ENCODE data around the gene ABL2.

The ABL2 gene

GRCh38 chr1:179129702-179130473, 99.6 kb downstream of the ABL2 start:
- no peak overlapping the region for H3K4me3 ChIP-seq (ENCODE audit: low read depth, low read length)
- no peak for TF ChIP-seq CTCF (IDR thresholded peaks at IDR 0.05; ENCODE audit: low read depth, low read length)

- no peak for TF ChIP-seq CTCF (IDR thresholded peaks at IDR 0.05; ENCODE audit: low read depth, low read length)
- H3K4me3 ChIP-seq (ENCODE audit: low read depth, low read length), result no peak overlapping the region
Observed at GRCh38 chr1:179128520-179128919, 101.0 kb downstream of the ABL2 start.

GRCh38 chr1:179127163-179127895, 102.1 kb downstream of the ABL2 start:
- TF ChIP-seq CTCF (IDR thresholded peaks at IDR 0.05; ENCODE audit: low read depth, low read length), result no peak
- H3K4me3 ChIP-seq (ENCODE audit: low read depth, low read length), result no peak overlapping the region

GRCh38 chr1:179126338-179127060, 103.0 kb downstream of the ABL2 start:
- TF ChIP-seq CTCF (IDR thresholded peaks at IDR 0.05; ENCODE audit: low read depth, low read length), result no peak
- H3K4me3 ChIP-seq (ENCODE audit: low read depth, low read length), result no peak overlapping the region

- H3K4me3 ChIP-seq (ENCODE audit: low read depth, low read length), result no peak overlapping the region
- TF ChIP-seq CTCF (IDR thresholded peaks at IDR 0.05; ENCODE audit: low read depth, low read length), result no peak
Observed at GRCh38 chr1:179124873-179125272, 104.6 kb downstream of the ABL2 start.

GRCh38 chr1:179121159-179121938, 108.1 kb downstream of the ABL2 start:
- H3K4me3 ChIP-seq (ENCODE audit: low read depth, low read length), result no peak overlapping the region

More at GRCh38 chr1:179121159-179121938, 108.1 kb downstream of the ABL2 start:
- TF ChIP-seq CTCF (IDR thresholded peaks at IDR 0.05; ENCODE audit: low read depth, low read length), result 0 out of 2 replicates have a peak, but pooled peaks have one; percentile 21
